ENCODE data around the gene NMT2. TPM values are rescaled to one million over a fixed set of nuclear protein-coding genes. Genes with fewer than 3 reads are reported as not detected.

Gene NMT2
- total and polyA plus RNA-seq, 10 of the 15 experiments (the other 5 are each of a cell fraction or from before 2014, with no cell fraction given), result 4.9 to 12.0 (median 9.2) TPM

- in situ Hi-C loops (cut with MboI), result no loop called here
- no peaks in the 10 kb centered on the region; the same call in 1 of the 2 replicates for H3K79me2 ChIP-seq (ENCODE audit: control insufficient read depth, insufficient read depth, low read length)
- H3K9me3 ChIP-seq (replicated peaks; ENCODE audit: control insufficient read depth, insufficient read depth, low read length), result no peaks in the 10 kb centered on the region
- no TSS peak for BruUV-seq (replicated peaks)
- no peaks in the 10 kb centered on the region for H4K20me1 ChIP-seq (ENCODE audit: control insufficient read depth, insufficient read depth)
- H2AFZ ChIP-seq (ENCODE audit: control insufficient read depth, low read depth, low read length), result no peak overlapping the region
- H3K27ac ChIP-seq (ENCODE audit: control insufficient read depth, insufficient read depth), result peak overlapping the region; percentile 7; the same call in 1 of the 2 replicates
- H3K4me2 ChIP-seq (ENCODE audit: control insufficient read depth, insufficient read depth), result peak overlapping the region; percentile 69
- peak; percentile 85 for DNase-seq (ENCODE audit: low read depth, low spot score)
- ChIA-PET POLR2A (interaction anchor here (0.9 to 5.7 kb wide), 5 partner anchors 9 to 28 kb away, joined by 3 to 40 read pairs (median 4); partner anchors contain the start of gene NMT2), SMC1A (ENCODE audit: uncharacterized antibody, unreplicated experiment) (interaction anchor here (0.8 to 10.2 kb wide), 14 partner anchors 8 to 188 kb away, joined by 3 to 127 read pairs (median 6); partner anchors contain the start of gene NMT2), CTCF (interaction anchor here (0.8 to 5.1 kb wide), 10 partner anchors 9 to 36 kb away, joined by 3 to 40 read pairs (median 4); partner anchors contain the start of gene NMT2), RAD21 (ENCODE audit: unreplicated experiment) (interaction anchor here (0.6 to 3.8 kb wide), 6 partner anchors 15 to 36 kb away, joined by 3 to 48 read pairs (median 4); partner anchors contain the start of gene NMT2)
- no peaks in the 10 kb centered on the region for H3K27me3 ChIP-seq (replicated peaks in 1 of 2; ENCODE audit: control insufficient read depth in 2 of 2, insufficient read depth in 2 of 2, low read length in 1 of 2)
- no peak overlapping the region for H3K9ac ChIP-seq (ENCODE audit: control insufficient read depth, insufficient read depth, low read length)
- H3K36me3 ChIP-seq (ENCODE audit: control insufficient read depth in 2 of 2, insufficient read depth in 2 of 2, low read length in 1 of 2), result 0 out of 4 replicates have a peak, but pooled peaks cover 0 to 1% of the 10 kb centered on the region in 2 experiments
- peaks cover 16% of the 10 kb centered on the region for H3K4me1 ChIP-seq (ENCODE audit: control insufficient read depth, insufficient read depth, low read length)
- ATAC-seq, result peak; percentile 96
- intact Hi-C loops (cut with micrococcal nuclease; ENCODE audit: unreplicated experiment), result no loop called here
- H3K4me3 ChIP-seq, result peak overlapping the region; percentile 19; the same call in 1 of the 2 replicates
- no peak for FAIRE-seq
- WGBS (ENCODE audit: insufficient coverage, insufficient replicate concordance, low lambda C conversion rate, missing lambda C conversion rate), result 2% methylated on average over 16 of the region's 16 CpGs
- TF ChIP-seq BACH1 (IDR thresholded peaks at IDR 0.05; ENCODE audit: borderline replicate concordance) (peak; percentile 84; the same call in 1 of the 2 replicates), ATF2 (IDR thresholded peaks at IDR 0.05; ENCODE audit: low read length) (peak; percentile 57; the same call in 1 of the 2 replicates), SMARCA5 (IDR thresholded peaks at IDR 0.05) (no peak), DPF2 (IDR thresholded peaks at IDR 0.05) (peak; percentile 90), ELK1 (IDR thresholded peaks at IDR 0.05; ENCODE audit: low read depth, low read length) (no peak), REST (IDR thresholded peaks at IDR 0.05; ENCODE audit: low read depth, low read length) (no peak), ZBTB33 (IDR thresholded peaks at IDR 0.05) (no peak), IRF5 (IDR thresholded peaks at IDR 0.05; ENCODE audit: borderline replicate concordance) (no peak), SP1 (IDR thresholded peaks at IDR 0.05; ENCODE audit: low read depth, low read length) (peak; percentile 34)
Measured at GRCh38 chr10:15141136-15142054, 27.1 kb downstream of the NMT2 start.

All from GM12878 (cell line).